DOHH2 (cell line): ENCODE measurements around the gene CDCP1.

ENCODE experiments used
- H3F3A ChIP-seq: fragments of 200-600 bp; sonication (generic), shearing (Covaris generic); 2 replicates; pipeline ENCODE4 v1.6.0; 2016; ENCODE audit warnings: antibody characterized with exemption, mild to moderate bottlenecking; ENCODE audit not compliant: control insufficient read depth, insufficient read depth
- H3K27ac ChIP-seq: fragments of 200-600 bp; sonication (generic); 2 replicates; pipeline ENCODE4 v1.5.1; 2014; ENCODE audit warnings: low read depth, mild to moderate bottlenecking, low read length, moderate library complexity
- H3K27me3 ChIP-seq: fragments of 200-600 bp; sonication (generic); 2 replicates; pipeline ENCODE4 v1.6.1; 2014; ENCODE audit warnings: mild to moderate bottlenecking, low read length, mixed read lengths; ENCODE audit not compliant: control insufficient read depth
- H3K36me3 ChIP-seq: fragments of 200-600 bp; sonication (generic); 2 replicates; pipeline ENCODE4 v1.6.1; 2014; ENCODE audit warnings: mild to moderate bottlenecking, low read length, moderate library complexity, mixed read lengths; ENCODE audit not compliant: control insufficient read depth
- H3K4me1 ChIP-seq: fragments of 200-600 bp; sonication (generic); 2 replicates; pipeline ENCODE4 v1.6.1; 2014; ENCODE audit warnings: mild to moderate bottlenecking, low read length, mixed read lengths; ENCODE audit not compliant: control insufficient read depth
- H3K4me2 ChIP-seq: fragments of 200-600 bp; sonication (generic); 2 replicates; pipeline ENCODE4 v1.6.0; 2014; ENCODE audit warnings: mild to moderate bottlenecking, low read length, moderate library complexity
- H3K4me3 ChIP-seq: fragments of 200-600 bp; sonication (generic); 2 replicates; pipeline ENCODE4 v1.5.1; 2014; ENCODE audit warnings: mild to moderate bottlenecking, low read length, mixed read lengths
- H3K79me2 ChIP-seq: fragments of 200-600 bp; sonication (generic); 2 replicates; pipeline ENCODE4 v1.6.1; 2014; ENCODE audit warnings: mild to moderate bottlenecking, low read length, mixed read lengths; ENCODE audit not compliant: control insufficient read depth
- H3K9me2 ChIP-seq: fragments of 200-600 bp; sonication (generic); replicated peaks from 2 replicates; pipeline ENCODE4 v1.6.1; 2014; ENCODE audit warnings: mild to moderate bottlenecking, low read length, mixed read lengths; ENCODE audit not compliant: control insufficient read depth
- H3K9me3 ChIP-seq: fragments of 200-600 bp; sonication (generic); 2 replicates; pipeline ENCODE4 v1.6.1; 2014; ENCODE audit warnings: antibody characterized with exemption, low read length, mixed read lengths; ENCODE audit not compliant: control insufficient read depth, insufficient read depth
- H4K20me1 ChIP-seq: fragments of 200-600 bp; sonication (generic); 2 replicates; pipeline ENCODE4 v1.6.0; 2014; ENCODE audit warnings: low read depth, mild to moderate bottlenecking, antibody characterized with exemption, low read length, moderate library complexity; ENCODE audit not compliant: control insufficient read depth, insufficient read depth
- EZH2phosphoT487 ChIP-seq: fragments of 200-600 bp; sonication (generic); IDR thresholded peaks from 2 replicates; pipeline ENCODE4 v1.6.1; 2017; ENCODE audit warnings: borderline replicate concordance, mild to moderate bottlenecking, antibody characterized with exemption, low read length, moderate library complexity, mixed read lengths
- TF ChIP-seq, protein P1 (sequence below): fragments of 200-600 bp; sonication (generic); IDR thresholded peaks from one replicate; pipeline ENCODE4 v1.5.1; 2014; ENCODE audit warnings: antibody characterized with exemption, mild to moderate bottlenecking, low read depth, low read length; ENCODE audit not compliant: poor library complexity, severe bottlenecking

Gene CDCP1

GRCh38 chr3:45124956-45125355 is 21.2 kb downstream of the CDCP1 start:
- Histone ChIP-seq H3K36me3 (no peaks in the 10 kb centered on the region), H3F3A (no peaks in the 10 kb centered on the region), H3K27me3 (peaks cover 15% of the 10 kb centered on the region), H3K4me3 (no peak overlapping the region), H3K27ac (no peak overlapping the region), H3K4me1 (no peaks in the 10 kb centered on the region), H3K9me2 (no peaks in the 10 kb centered on the region), H4K20me1 (no peaks in the 10 kb centered on the region), H3K79me2 (no peaks in the 10 kb centered on the region), H3K9me3 (no peaks in the 10 kb centered on the region), H3K4me2 (no peak overlapping the region)
- TF ChIP-seq, protein P1, sequence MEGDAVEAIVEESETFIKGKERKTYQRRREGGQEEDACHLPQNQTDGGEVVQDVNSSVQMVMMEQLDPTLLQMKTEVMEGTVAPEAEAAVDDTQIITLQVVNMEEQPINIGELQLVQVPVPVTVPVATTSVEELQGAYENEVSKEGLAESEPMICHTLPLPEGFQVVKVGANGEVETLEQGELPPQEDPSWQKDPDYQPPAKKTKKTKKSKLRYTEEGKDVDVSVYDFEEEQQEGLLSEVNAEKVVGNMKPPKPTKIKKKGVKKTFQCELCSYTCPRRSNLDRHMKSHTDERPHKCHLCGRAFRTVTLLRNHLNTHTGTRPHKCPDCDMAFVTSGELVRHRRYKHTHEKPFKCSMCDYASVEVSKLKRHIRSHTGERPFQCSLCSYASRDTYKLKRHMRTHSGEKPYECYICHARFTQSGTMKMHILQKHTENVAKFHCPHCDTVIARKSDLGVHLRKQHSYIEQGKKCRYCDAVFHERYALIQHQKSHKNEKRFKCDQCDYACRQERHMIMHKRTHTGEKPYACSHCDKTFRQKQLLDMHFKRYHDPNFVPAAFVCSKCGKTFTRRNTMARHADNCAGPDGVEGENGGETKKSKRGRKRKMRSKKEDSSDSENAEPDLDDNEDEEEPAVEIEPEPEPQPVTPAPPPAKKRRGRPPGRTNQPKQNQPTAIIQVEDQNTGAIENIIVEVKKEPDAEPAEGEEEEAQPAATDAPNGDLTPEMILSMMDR, result no peak
- TF ChIP-seq EZH2phosphoT487, result no peak

DNA sequence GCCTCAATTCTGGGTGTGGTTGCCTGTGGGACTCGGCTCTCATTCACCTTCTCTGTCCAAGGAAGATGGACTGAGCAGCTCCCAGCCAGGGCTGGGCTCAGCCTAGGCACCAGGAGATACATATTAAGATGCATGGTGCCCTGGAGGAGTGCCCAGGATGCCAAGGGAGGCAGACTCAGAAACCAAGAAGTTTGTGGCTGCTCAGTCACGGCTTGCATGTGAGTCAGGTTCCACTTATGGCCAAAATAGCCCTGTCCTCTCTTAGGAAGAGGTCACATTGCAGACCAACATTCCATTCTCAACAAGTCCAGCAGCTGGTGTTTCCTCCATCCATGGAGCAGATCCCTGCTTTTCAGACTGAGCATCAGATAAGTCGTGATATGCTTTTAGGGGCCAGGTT is 21.8 kb downstream of the CDCP1 start:
- H3K4me2 ChIP-seq, result no peak overlapping the region

DNA sequence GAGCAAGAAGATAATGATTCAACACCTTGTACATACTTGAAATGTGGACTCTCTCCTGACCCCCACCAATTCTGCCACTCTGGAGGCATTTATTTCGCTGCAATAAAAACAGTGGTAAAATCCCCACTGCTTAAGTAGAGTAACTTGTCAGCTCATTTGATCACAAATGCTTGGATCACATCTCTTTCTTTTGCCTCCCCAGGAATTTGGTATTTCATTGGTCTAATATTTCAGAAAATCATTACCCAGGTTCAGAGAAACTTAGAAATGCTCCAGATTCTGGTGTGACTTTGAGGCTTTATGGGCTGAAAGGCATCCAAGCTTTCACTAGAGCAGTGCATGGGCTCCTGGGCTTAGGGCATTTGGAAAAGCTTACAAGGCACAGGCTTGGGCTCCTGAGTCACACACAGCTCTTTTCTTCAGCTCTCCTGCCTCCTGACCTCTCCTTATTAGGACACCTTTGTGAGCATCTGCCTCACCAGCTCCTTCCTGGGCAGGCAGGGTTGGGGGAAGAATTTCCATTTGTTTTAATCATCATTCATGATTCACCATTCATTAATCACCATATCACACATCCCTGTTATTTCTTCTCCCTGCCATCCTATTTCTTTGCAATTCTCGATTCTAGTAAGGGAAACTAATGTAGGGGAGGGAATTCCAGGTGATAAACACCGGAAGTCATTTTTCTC is 22.5 kb downstream of the CDCP1 start:
- H3K79me2 ChIP-seq, result no peaks in the 10 kb centered on the region
- H3K4me3 ChIP-seq, result no peak overlapping the region
- no peaks in the 10 kb centered on the region for H3K4me1 ChIP-seq
- no peaks in the 10 kb centered on the region for H3K9me2 ChIP-seq
- H4K20me1 ChIP-seq, result no peaks in the 10 kb centered on the region
- TF ChIP-seq, protein P1, result no peak
- TF ChIP-seq EZH2phosphoT487, result no peak
- no peaks in the 10 kb centered on the region for H3K9me3 ChIP-seq
- H3F3A ChIP-seq, result no peaks in the 10 kb centered on the region
- peaks cover 25% of the 10 kb centered on the region for H3K27me3 ChIP-seq
- H3K4me2 ChIP-seq, result no peak overlapping the region
- no peak overlapping the region for H3K27ac ChIP-seq
- no peaks in the 10 kb centered on the region for H3K36me3 ChIP-seq

More for the DNA sequence above, 21.8 kb downstream of the CDCP1 start:
- no peaks in the 10 kb centered on the region for H4K20me1 ChIP-seq
- H3F3A ChIP-seq, result no peaks in the 10 kb centered on the region
- no peak overlapping the region for H3K27ac ChIP-seq
- H3K4me3 ChIP-seq, result no peak overlapping the region
- H3K36me3 ChIP-seq, result no peaks in the 10 kb centered on the region
- H3K27me3 ChIP-seq, result peaks cover 19% of the 10 kb centered on the region
- no peaks in the 10 kb centered on the region for H3K4me1 ChIP-seq
- H3K9me3 ChIP-seq, result no peaks in the 10 kb centered on the region
- no peak for TF ChIP-seq EZH2phosphoT487
- TF ChIP-seq, protein P1, result no peak
- no peaks in the 10 kb centered on the region for H3K9me2 ChIP-seq
- H3K79me2 ChIP-seq, result no peaks in the 10 kb centered on the region
